Caco-2 (cell line): ENCODE measurements around the gene COX20. TPM values are rescaled to one million over a fixed set of nuclear protein-coding genes. Genes with fewer than 3 reads are reported as not detected.

Experiments
- BruUV-seq: library from RNA; stranded (reverse); fragments of 400-500 nt; replicated peaks from 2 replicates; lab custom pipeline; 2021; lab: Mats Ljungman, UMichigan
- CTCF ChIA-PET: fragments of 300-600 bp; sonication (Branson Sonifier 250); formaldehyde crosslinking; loops from one replicate; lab custom pipeline; 2022; ENCODE audit warnings: antibody characterized with exemption; lab: Charles Lee
- POLR2A ChIA-PET: fragments of 300-600 bp; sonication (Branson Sonifier 250); formaldehyde crosslinking; loops from one replicate; lab custom pipeline; 2022; ENCODE audit warnings: antibody characterized with exemption; lab: Charles Lee
- DNase-seq, 2 experiments: peaks; one replicate each; pipeline versions ENCODE4 v3.0.0 to v3.0.0-alpha.2; 2020 to 2022
- H3K27me3 ChIP-seq: replicated peaks from 2 replicates; pipeline ENCODE4 v1.6.0; 2011; ENCODE audit warnings: low read length; ENCODE audit not compliant: control insufficient read depth, insufficient read depth
- H3K36me3 ChIP-seq: 2 replicates; pipeline ENCODE4 v1.5.1; 2011; ENCODE audit warnings: low read length; ENCODE audit not compliant: control insufficient read depth, insufficient read depth
- H3K4me1 ChIP-seq: fragments of 250-450 bp; sonication (Bioruptor Pico); 2 replicates; pipeline ENCODE4 v1.5.1; 2020; ENCODE audit warnings: mild to moderate bottlenecking
- H3K4me3 ChIP-seq: 2 replicates; pipeline ENCODE4 v1.5.1; 2011; ENCODE audit warnings: low read depth, mild to moderate bottlenecking, control low read depth, low read length
- H3K9me3 ChIP-seq: fragments of 250-450 bp; sonication (Bioruptor Pico); 2 replicates; pipeline ENCODE4 v1.5.1; 2020; ENCODE audit warnings: mild to moderate bottlenecking, moderate library complexity
- H3K27ac Mint-ChIP-seq: one replicate; pipeline ENCODE4 v1.8.0; 2022; ENCODE audit warnings: mixed read lengths; ENCODE audit not compliant: unreplicated experiment
- H3K27me3 Mint-ChIP-seq: one replicate; pipeline ENCODE4 v1.8.0; 2022; ENCODE audit warnings: mixed read lengths; ENCODE audit not compliant: insufficient read depth, unreplicated experiment
- H3K36me3 Mint-ChIP-seq: one replicate; pipeline ENCODE4 v1.8.0; 2022; ENCODE audit warnings: mild to moderate bottlenecking, mixed read lengths; ENCODE audit not compliant: insufficient read depth, unreplicated experiment
- H3K4me1 Mint-ChIP-seq: one replicate; pipeline ENCODE4 v1.8.0; 2022; ENCODE audit warnings: low read depth, mixed read lengths; ENCODE audit not compliant: unreplicated experiment
- H3K4me3 Mint-ChIP-seq: one replicate; pipeline ENCODE4 v1.8.0; 2022; ENCODE audit warnings: mild to moderate bottlenecking, moderate library complexity, mixed read lengths; ENCODE audit not compliant: unreplicated experiment
- H3K9me3 Mint-ChIP-seq: one replicate; pipeline ENCODE4 v1.8.0; 2022; ENCODE audit warnings: mixed read lengths; ENCODE audit not compliant: unreplicated experiment
- CTCF ChIP-seq, 2 experiments: fragments of 200-600 bp in 1 of 2; IDR thresholded peaks; 1 replicate in 1 of 2; 2 replicates in 1 of 2; pipeline versions ENCODE4 v1.5.1 to v1.8.0; 2011 to 2022; ENCODE audit warnings: antibody characterized with exemption in 1 of 2, control low read depth in 1 of 2, inconsistent platforms in 1 of 2, low read depth in 1 of 2, low read length in 1 of 2, mild to moderate bottlenecking in 1 of 2, moderate library complexity in 1 of 2; ENCODE audit not compliant: insufficient read depth in 1 of 2, severe bottlenecking in 1 of 2, unreplicated experiment in 1 of 2
- intact Hi-C: fragments of 100-400 bp; cut with micrococcal nuclease; formaldehyde crosslinking; loops from one replicate; pipeline ENCODE4 v1.10.0; 2022; ENCODE audit not compliant: unreplicated experiment
- total RNA-seq: library from RNA; stranded (reverse); gene quantifications from 2 replicates; pipeline ENCODE4 v1.2.3, GENCODE V29; 2022

Gene COX20
- total RNA-seq, 1 experiment from 2014 or later: 68.0 TPM

- no peaks in the 10 kb centered on the region for H3K27me3 ChIP-seq
- H3K27ac Mint-ChIP-seq: no peak overlapping the region
- no peaks in the 10 kb centered on the region for H3K27me3 Mint-ChIP-seq
- POLR2A ChIA-PET: interaction anchor here (0.6 kb wide), 1 partner anchor 13 kb away, joined by 4 read pairs; no protein-coding TSS in a partner anchor
- CTCF ChIA-PET: no interaction called here
- H3K4me3 Mint-ChIP-seq: peak overlapping the region; percentile 97
- H3K4me1 Mint-ChIP-seq: peaks cover 28% of the 10 kb centered on the region
- intact Hi-C loops: loop anchor here (10.0 kb wide), 1 partner anchor 383 kb away; the partner anchor contains the start of gene ADSS2
- no peaks in the 10 kb centered on the region for H3K9me3 Mint-ChIP-seq
- TF ChIP-seq CTCF (IDR thresholded peaks at IDR 0.05; ENCODE audit: insufficient read depth in 1 of 2, low read depth in 1 of 2, low read length in 1 of 2, severe bottlenecking in 1 of 2, unreplicated experiment in 1 of 2): no peak
- no peak overlapping the region for H3K4me3 ChIP-seq
- H3K9me3 ChIP-seq: no peaks in the 10 kb centered on the region
- peaks cover 45% of the 10 kb centered on the region for H3K4me1 ChIP-seq
- peaks cover 82% of the 10 kb centered on the region for H3K36me3 Mint-ChIP-seq
- no peak for DNase-seq
- BruUV-seq: no TSS peak
- H3K36me3 ChIP-seq: peaks cover 2% of the 10 kb centered on the region; the same call in 1 of the 2 replicates
Measured at GRCh38 chr1:244837597-244838258, 2.3 kb downstream of the COX20 start.

GRCh38 chr1:244839656-244840055 is 4.2 kb downstream of the COX20 start:
- no peak overlapping the region for H3K27ac Mint-ChIP-seq
- ChIA-PET POLR2A (no interaction called here), CTCF (no interaction called here)
- H3K4me1 Mint-ChIP-seq: peaks cover 28% of the 10 kb centered on the region
- intact Hi-C loops: loop anchor here (10.0 kb wide), 1 partner anchor 385 kb away; the partner anchor contains the start of gene ADSS2
- DNase-seq: no peak
- Histone ChIP-seq H3K36me3 (peaks cover 2% of the 10 kb centered on the region; the same call in 1 of the 2 replicates), H3K27me3 (no peaks in the 10 kb centered on the region), H3K4me3 (no peak overlapping the region), H3K9me3 (no peaks in the 10 kb centered on the region), H3K4me1 (peaks cover 43% of the 10 kb centered on the region)
- H3K36me3 Mint-ChIP-seq: peaks cover 87% of the 10 kb centered on the region
- no TSS peak for BruUV-seq
- H3K9me3 Mint-ChIP-seq: no peaks in the 10 kb centered on the region
- no peak overlapping the region for H3K4me3 Mint-ChIP-seq
- no peaks in the 10 kb centered on the region for H3K27me3 Mint-ChIP-seq
- no peak for TF ChIP-seq CTCF (IDR thresholded peaks at IDR 0.05; ENCODE audit: insufficient read depth in 1 of 2, low read depth in 1 of 2, low read length in 1 of 2, severe bottlenecking in 1 of 2, unreplicated experiment in 1 of 2)

GRCh38 chr1:244840219-244840794 is 4.8 kb downstream of the COX20 start:
- TF ChIP-seq CTCF (IDR thresholded peaks at IDR 0.05; ENCODE audit: insufficient read depth in 1 of 2, low read depth in 1 of 2, low read length in 1 of 2, severe bottlenecking in 1 of 2, unreplicated experiment in 1 of 2): no peak
- no peak overlapping the region for H3K4me3 Mint-ChIP-seq
- peaks cover 87% of the 10 kb centered on the region for H3K36me3 Mint-ChIP-seq
- Histone ChIP-seq H3K27me3 (no peaks in the 10 kb centered on the region), H3K4me3 (no peak overlapping the region), H3K9me3 (no peaks in the 10 kb centered on the region), H3K4me1 (peaks cover 43% of the 10 kb centered on the region), H3K36me3 (peaks cover 2% of the 10 kb centered on the region; the same call in 1 of the 2 replicates)
- peaks cover 28% of the 10 kb centered on the region for H3K4me1 Mint-ChIP-seq
- H3K27me3 Mint-ChIP-seq: no peaks in the 10 kb centered on the region
- POLR2A ChIA-PET: interaction anchor here (0.6 to 1.3 kb wide), 2 partner anchors 10 to 216 kb away, joined by 3 read pairs; no protein-coding TSS in a partner anchor
- H3K27ac Mint-ChIP-seq: peak overlapping the region; percentile 1
- intact Hi-C loops: no loop called here
- no TSS peak for BruUV-seq
- no peaks in the 10 kb centered on the region for H3K9me3 Mint-ChIP-seq
- DNase-seq: no peak
- CTCF ChIA-PET: no interaction called here
